ENCODE results near the gene WDR64.

DNA sequence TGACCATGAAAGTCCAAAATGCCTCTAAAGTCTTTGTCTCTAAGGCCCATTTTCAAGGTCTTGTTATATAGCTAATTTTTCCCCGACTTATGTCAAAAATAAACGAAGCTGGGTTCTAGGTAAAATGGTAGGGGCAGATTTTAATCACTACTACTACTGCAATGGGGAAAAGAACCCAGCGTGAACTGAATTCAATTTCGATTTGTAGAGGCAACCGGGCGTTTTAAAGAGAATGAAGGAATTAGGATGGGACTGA lies 195.4 kb downstream of the WDR64 start:
- TF ChIP-seq EZH2 (IDR thresholded peaks at IDR 0.05; ENCODE audit: low read depth, unreplicated experiment): no peak
- TF ChIP-seq, protein P1, sequence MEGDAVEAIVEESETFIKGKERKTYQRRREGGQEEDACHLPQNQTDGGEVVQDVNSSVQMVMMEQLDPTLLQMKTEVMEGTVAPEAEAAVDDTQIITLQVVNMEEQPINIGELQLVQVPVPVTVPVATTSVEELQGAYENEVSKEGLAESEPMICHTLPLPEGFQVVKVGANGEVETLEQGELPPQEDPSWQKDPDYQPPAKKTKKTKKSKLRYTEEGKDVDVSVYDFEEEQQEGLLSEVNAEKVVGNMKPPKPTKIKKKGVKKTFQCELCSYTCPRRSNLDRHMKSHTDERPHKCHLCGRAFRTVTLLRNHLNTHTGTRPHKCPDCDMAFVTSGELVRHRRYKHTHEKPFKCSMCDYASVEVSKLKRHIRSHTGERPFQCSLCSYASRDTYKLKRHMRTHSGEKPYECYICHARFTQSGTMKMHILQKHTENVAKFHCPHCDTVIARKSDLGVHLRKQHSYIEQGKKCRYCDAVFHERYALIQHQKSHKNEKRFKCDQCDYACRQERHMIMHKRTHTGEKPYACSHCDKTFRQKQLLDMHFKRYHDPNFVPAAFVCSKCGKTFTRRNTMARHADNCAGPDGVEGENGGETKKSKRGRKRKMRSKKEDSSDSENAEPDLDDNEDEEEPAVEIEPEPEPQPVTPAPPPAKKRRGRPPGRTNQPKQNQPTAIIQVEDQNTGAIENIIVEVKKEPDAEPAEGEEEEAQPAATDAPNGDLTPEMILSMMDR (conservative IDR thresholded peaks at IDR 0.05; ENCODE audit: low read depth in 2 of 2): no peak
- TF ChIP-seq, protein P2, sequence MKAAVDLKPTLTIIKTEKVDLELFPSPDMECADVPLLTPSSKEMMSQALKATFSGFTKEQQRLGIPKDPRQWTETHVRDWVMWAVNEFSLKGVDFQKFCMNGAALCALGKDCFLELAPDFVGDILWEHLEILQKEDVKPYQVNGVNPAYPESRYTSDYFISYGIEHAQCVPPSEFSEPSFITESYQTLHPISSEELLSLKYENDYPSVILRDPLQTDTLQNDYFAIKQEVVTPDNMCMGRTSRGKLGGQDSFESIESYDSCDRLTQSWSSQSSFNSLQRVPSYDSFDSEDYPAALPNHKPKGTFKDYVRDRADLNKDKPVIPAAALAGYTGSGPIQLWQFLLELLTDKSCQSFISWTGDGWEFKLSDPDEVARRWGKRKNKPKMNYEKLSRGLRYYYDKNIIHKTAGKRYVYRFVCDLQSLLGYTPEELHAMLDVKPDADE (IDR thresholded peaks at IDR 0.05): no peak
- TF ChIP-seq CREB1 (CRISPR knock-in tag; IDR thresholded peaks at IDR 0.05; ENCODE audit: low read depth): no peak
- TF ChIP-seq POLR2AphosphoS5 (IDR thresholded peaks at IDR 0.05; ENCODE audit: low read depth): no peak
- TF ChIP-seq, protein P3, sequence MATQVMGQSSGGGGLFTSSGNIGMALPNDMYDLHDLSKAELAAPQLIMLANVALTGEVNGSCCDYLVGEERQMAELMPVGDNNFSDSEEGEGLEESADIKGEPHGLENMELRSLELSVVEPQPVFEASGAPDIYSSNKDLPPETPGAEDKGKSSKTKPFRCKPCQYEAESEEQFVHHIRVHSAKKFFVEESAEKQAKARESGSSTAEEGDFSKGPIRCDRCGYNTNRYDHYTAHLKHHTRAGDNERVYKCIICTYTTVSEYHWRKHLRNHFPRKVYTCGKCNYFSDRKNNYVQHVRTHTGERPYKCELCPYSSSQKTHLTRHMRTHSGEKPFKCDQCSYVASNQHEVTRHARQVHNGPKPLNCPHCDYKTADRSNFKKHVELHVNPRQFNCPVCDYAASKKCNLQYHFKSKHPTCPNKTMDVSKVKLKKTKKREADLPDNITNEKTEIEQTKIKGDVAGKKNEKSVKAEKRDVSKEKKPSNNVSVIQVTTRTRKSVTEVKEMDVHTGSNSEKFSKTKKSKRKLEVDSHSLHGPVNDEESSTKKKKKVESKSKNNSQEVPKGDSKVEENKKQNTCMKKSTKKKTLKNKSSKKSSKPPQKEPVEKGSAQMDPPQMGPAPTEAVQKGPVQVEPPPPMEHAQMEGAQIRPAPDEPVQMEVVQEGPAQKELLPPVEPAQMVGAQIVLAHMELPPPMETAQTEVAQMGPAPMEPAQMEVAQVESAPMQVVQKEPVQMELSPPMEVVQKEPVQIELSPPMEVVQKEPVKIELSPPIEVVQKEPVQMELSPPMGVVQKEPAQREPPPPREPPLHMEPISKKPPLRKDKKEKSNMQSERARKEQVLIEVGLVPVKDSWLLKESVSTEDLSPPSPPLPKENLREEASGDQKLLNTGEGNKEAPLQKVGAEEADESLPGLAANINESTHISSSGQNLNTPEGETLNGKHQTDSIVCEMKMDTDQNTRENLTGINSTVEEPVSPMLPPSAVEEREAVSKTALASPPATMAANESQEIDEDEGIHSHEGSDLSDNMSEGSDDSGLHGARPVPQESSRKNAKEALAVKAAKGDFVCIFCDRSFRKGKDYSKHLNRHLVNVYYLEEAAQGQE (IDR thresholded peaks at IDR 0.05; ENCODE audit: unreplicated experiment): no peak
